Measurements from ENCODE around the gene FRY. TPM values are rescaled to one million over a fixed set of nuclear protein-coding genes. Genes with fewer than 3 reads are reported as not detected.

FRY gene
- total and polyA plus RNA-seq, 10 of the 15 experiments (the other 5 are each of a cell fraction or from before 2014, with no cell fraction given) = 0.18 to 1.4 (median 0.30) TPM

DNA sequence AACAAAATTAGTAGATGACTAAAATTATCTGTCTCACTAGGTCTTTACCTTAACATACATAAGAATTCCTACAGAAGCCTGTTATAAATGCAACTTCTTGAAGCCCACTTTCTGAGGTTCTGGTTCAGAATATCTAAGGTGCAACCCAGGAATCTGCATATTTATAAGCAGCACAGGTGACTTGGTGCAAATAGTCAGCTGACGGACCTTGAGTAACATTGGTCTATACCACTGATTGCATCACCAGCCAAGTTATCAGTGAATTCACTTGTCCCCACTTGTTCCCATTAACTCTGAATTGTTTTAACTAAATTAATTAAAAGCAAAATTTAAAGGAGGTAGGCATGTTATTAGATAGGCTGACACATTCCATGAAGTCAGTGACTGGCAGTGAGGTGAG, 109.9 kb downstream of the FRY start:
- no peaks in the 10 kb centered on the region for H3K36me3 ChIP-seq (ENCODE audit: control insufficient read depth in 2 of 2, insufficient read depth in 2 of 2, low read length in 1 of 2)
- ChIA-PET POLR2A (no interaction called here), RAD21 (ENCODE audit: unreplicated experiment) (no interaction called here), CTCF (no interaction called here), SMC1A (ENCODE audit: uncharacterized antibody, unreplicated experiment) (no interaction called here)
- no peak overlapping the region for H3K27ac ChIP-seq (ENCODE audit: control insufficient read depth, insufficient read depth)
- no peak overlapping the region for H3K9ac ChIP-seq (ENCODE audit: control insufficient read depth, insufficient read depth, low read length)
- no TSS peak for BruUV-seq (replicated peaks)
- no peak for ATAC-seq
- intact Hi-C loops (cut with micrococcal nuclease; ENCODE audit: unreplicated experiment) = no loop called here
- H2AFZ ChIP-seq (ENCODE audit: control insufficient read depth, low read depth, low read length) = no peak overlapping the region
- no peak overlapping the region for H3K4me2 ChIP-seq (ENCODE audit: control insufficient read depth, insufficient read depth)
- no peaks in the 10 kb centered on the region for H4K20me1 ChIP-seq (ENCODE audit: control insufficient read depth, insufficient read depth)
- 0% methylated on average over 1 of the region's 1 CpG for WGBS (ENCODE audit: insufficient coverage, insufficient replicate concordance, low lambda C conversion rate, missing lambda C conversion rate)
- TF ChIP-seq JUNB (IDR thresholded peaks at IDR 0.05) = no peak
- no peak for TF ChIP-seq HDAC2 (IDR thresholded peaks at IDR 0.05)
- no peak for TF ChIP-seq EGR1 (IDR thresholded peaks at IDR 0.05; ENCODE audit: borderline replicate concordance in 1 of 2, low read depth in 2 of 2, low read length in 2 of 2)
- TF ChIP-seq POLR2A (IDR thresholded peaks at IDR 0.05; ENCODE audit: low read depth, low read length) = no peak
- no peak for TF ChIP-seq HDGF (IDR thresholded peaks at IDR 0.05)
- no peak for TF ChIP-seq TCF3 (IDR thresholded peaks at IDR 0.05; ENCODE audit: borderline replicate concordance, insufficient read depth, low read depth, low read length)
- TF ChIP-seq, protein P1, sequence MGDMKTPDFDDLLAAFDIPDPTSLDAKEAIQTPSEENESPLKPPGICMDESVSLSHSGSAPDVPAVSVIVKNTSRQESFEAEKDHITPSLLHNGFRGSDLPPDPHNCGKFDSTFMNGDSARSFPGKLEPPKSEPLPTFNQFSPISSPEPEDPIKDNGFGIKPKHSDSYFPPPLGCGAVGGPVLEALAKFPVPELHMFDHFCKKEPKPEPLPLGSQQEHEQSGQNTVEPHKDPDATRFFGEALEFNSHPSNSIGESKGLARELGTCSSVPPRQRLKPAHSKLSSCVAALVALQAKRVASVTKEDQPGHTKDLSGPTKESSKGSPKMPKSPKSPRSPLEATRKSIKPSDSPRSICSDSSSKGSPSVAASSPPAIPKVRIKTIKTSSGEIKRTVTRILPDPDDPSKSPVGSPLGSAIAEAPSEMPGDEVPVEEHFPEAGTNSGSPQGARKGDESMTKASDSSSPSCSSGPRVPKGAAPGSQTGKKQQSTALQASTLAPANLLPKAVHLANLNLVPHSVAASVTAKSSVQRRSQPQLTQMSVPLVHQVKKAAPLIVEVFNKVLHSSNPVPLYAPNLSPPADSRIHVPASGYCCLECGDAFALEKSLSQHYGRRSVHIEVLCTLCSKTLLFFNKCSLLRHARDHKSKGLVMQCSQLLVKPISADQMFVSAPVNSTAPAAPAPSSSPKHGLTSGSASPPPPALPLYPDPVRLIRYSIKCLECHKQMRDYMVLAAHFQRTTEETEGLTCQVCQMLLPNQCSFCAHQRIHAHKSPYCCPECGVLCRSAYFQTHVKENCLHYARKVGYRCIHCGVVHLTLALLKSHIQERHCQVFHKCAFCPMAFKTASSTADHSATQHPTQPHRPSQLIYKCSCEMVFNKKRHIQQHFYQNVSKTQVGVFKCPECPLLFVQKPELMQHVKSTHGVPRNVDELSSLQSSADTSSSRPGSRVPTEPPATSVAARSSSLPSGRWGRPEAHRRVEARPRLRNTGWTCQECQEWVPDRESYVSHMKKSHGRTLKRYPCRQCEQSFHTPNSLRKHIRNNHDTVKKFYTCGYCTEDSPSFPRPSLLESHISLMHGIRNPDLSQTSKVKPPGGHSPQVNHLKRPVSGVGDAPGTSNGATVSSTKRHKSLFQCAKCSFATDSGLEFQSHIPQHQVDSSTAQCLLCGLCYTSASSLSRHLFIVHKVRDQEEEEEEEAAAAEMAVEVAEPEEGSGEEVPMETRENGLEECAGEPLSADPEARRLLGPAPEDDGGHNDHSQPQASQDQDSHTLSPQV (IDR thresholded peaks at IDR 0.05) = no peak
- no peak for TF ChIP-seq SRF (IDR thresholded peaks at IDR 0.05; ENCODE audit: low read depth in 2 of 2, low read length in 2 of 2)
- TF ChIP-seq E2F8 (IDR thresholded peaks at IDR 0.05; ENCODE audit: low read depth, partially characterized antibody) = no peak
- no peak for TF ChIP-seq SMAD5 (IDR thresholded peaks at IDR 0.05; ENCODE audit: low read depth)
- TF ChIP-seq RFX5 (IDR thresholded peaks at IDR 0.05; ENCODE audit: low read depth, low read length) = no peak
- TF ChIP-seq STAT1 (conservative IDR thresholded peaks at IDR 0.05) = no peak
- no peak for TF ChIP-seq RUNX3 (IDR thresholded peaks at IDR 0.05; ENCODE audit: low read length)
- TF ChIP-seq EZH2 (IDR thresholded peaks at IDR 0.05; ENCODE audit: borderline replicate concordance, control insufficient read depth, low read depth, low read length) = no peak
- TF ChIP-seq, protein P2, sequence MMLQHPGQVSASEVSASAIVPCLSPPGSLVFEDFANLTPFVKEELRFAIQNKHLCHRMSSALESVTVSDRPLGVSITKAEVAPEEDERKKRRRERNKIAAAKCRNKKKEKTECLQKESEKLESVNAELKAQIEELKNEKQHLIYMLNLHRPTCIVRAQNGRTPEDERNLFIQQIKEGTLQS (IDR thresholded peaks at IDR 0.05; ENCODE audit: borderline replicate concordance, extremely low read depth, low read depth, low read length) = no peak
- no peak for TF ChIP-seq BHLHE40 (IDR thresholded peaks at IDR 0.05; ENCODE audit: borderline replicate concordance in 1 of 2, low read depth in 2 of 2, low read length in 1 of 2)
- no peak for TF ChIP-seq ZNF274 (IDR thresholded peaks at IDR 0.05; ENCODE audit: insufficient read depth, insufficient read length)
- TF ChIP-seq FOS (IDR thresholded peaks at IDR 0.05; ENCODE audit: borderline replicate concordance, extremely low read depth, insufficient read length) = no peak
- no peaks in the 10 kb centered on the region for H3K4me1 ChIP-seq (ENCODE audit: control insufficient read depth, insufficient read depth, low read length)
- H3K79me2 ChIP-seq (ENCODE audit: control insufficient read depth, insufficient read depth, low read length) = no peaks in the 10 kb centered on the region
- no peaks in the 10 kb centered on the region for H3K9me3 ChIP-seq (replicated peaks; ENCODE audit: control insufficient read depth, insufficient read depth, low read length)
- no peak for FAIRE-seq
- no peak for DNase-seq (ENCODE audit: low read depth, low spot score)
- in situ Hi-C loops (cut with MboI) = no loop called here
- no peak overlapping the region for H3K4me3 ChIP-seq
- no peaks in the 10 kb centered on the region for H3K27me3 ChIP-seq (replicated peaks in 1 of 2; ENCODE audit: control insufficient read depth in 2 of 2, insufficient read depth in 2 of 2, low read length in 1 of 2)
